HG02884 (cell line): ENCODE measurements around the gene COL4A3.

Source experiments
- ATAC-seq: cut with Tn5 transposase; IDR thresholded peaks from one replicate; pipeline ENCODE4 v1.9.1; 2021; ENCODE audit warnings: mild to moderate bottlenecking, moderate library complexity; ENCODE audit not compliant: unreplicated experiment

The COL4A3 gene

DNA sequence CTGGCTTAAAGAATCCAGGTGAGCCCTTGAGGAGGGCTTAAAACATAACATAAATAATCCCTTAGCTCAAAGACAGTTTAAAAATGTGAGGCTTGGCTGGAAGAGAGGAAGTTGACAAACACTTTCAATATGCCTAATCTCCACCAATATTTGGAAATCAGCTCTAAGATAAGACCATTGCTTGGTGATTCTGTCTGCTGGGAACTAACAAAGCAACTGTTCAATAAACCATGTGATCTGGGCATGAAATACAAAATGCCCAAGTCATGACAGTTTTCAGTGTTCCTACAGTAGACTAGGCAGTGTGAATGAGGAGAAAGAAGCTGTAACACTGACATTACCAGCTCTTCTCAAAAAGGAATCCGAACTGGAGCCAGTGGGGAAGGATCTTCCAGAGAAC, 171.3 kb downstream of the COL4A3 start:
- no peak for ATAC-seq

DNA sequence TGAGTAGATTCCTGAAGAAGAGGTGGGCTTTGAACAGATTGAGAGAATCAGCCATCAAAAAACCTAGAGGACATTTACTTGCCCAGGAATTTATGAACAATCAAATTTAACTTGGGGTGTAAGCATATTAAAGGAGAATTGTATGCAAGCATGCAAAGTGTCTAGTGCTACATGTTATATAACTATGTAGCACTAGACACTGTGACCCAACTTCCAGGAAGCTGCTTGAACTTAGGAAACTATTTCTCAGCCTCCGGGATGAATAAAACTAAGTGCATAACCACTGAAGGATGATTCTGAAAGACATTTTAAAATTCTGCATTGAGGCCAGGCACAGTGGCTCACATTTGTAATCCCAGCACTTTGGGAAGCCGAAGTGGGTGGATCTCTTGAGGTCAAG, 173.0 kb downstream of the COL4A3 start:
- no peak for ATAC-seq

DNA sequence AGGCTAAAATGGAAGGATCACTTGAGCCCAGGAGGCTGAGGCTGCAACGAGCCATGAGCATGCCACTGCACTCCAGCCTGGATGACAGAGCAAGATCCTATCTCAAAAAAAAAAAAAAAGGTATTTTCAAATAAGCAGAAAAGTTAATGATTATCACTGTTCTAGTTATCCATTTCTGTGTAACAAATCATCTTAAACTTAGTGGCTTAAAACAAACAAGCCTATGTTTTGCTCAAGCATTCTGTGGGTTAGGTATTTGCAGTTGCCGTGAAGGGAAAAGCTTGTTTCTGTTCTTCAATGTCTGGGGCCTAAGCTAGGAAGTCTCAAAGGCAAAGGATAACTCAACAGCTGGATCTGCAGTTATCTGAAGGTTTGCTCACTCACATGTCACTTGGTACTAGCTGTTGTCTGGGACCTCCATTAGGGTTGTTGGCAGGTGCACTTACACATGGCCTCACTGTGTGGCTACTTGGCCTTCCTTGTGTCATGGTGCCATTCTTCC, 174.7 kb downstream of the COL4A3 start:
- ATAC-seq = no peak

DNA sequence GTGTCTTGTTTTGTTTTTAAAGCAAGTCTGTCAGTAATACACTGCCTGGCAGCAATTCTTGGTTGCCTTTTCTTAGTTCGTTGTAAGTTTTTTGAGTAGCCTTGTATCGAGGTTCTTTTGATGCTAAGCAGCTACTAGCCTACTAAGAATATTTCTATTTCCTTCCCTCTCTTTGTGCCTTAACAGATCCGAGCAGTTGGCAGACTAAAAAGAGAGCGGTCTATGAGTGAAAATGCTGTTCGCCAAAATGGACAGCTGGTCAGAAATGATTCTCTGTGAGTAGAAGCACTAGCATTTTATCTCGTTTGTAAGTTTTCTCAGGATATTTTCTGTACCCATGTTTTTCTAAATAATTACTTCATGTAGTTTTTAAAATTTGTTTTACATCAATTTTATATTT, 175.7 kb downstream of the COL4A3 start:
- ATAC-seq = no peak

DNA sequence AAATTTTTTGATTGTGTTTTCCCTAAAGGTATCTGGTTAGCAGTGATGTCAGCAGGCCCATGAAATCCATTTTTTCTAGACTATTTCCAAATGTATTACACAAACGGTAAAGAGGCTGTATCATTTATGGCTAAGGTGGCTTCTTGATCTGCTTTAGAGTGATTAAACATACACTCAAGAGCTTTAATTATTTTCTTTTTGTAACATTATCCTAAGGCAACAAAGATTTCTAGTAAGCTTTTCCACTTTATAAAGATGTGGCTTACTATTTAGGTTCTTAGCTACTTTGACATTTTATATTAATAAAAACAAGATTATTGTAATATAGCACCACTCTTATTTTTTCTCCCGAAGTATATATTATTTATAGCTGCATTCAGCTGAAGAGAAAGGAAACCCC, 177.1 kb downstream of the COL4A3 start:
- no peak for ATAC-seq

DNA sequence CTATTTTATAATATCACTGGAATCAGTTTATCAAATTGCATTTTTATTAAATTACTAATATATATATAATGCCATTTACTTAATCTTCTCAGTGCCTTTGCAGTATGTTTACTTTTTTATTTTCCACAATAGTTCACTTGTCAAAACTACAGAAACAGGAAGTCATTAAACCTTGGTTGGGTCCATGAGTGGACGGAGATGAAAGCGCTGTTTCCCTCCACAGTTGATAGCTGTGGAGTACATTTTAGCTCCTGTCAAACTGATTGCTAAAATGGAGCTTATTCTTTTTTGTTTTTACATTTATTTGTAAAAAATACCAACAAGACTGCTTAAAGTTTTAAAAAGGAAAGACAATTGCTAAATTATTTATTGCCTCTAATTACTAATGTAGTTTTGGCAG, 179.8 kb downstream of the COL4A3 start:
- ATAC-seq = no peak

DNA sequence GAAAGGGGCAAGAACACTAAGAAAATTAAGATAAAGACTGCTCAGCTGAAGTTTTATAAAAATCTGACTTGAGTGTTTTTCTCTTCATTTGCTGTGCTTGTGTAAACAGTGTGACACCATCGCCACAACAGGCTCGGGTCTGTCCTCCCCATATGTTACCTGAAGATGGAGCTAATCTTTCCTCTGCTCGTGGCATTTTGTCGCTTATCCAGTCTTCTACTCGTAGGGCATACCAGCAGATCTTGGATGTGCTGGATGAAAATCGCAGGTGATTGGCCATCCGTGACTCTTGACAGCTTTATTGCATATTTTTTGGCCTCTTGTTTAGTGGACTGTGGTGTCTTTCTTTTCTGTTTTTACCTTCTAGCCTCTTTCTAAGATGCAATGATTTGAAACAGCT, 182.7 kb downstream of the COL4A3 start:
- no peak for ATAC-seq

DNA sequence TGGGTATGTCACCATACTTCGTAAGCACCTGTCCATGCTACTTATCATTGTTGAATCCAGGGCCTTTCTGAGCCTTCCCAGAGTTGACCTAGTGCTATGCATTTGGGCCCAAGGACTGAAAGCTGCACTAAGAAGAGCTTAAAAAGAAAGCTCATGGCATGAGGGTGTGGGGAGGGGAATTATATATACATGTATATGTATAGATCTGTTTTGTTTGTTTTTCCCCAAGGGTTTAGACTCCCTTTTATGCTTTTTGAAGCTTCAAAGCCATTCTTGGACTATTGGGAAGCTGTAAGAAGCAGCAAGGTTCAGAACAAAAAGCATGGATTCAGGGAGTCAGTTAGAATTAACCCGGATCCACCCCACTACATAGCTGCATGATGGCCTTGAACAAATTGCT, 183.9 kb downstream of the COL4A3 start:
- ATAC-seq = no peak

DNA sequence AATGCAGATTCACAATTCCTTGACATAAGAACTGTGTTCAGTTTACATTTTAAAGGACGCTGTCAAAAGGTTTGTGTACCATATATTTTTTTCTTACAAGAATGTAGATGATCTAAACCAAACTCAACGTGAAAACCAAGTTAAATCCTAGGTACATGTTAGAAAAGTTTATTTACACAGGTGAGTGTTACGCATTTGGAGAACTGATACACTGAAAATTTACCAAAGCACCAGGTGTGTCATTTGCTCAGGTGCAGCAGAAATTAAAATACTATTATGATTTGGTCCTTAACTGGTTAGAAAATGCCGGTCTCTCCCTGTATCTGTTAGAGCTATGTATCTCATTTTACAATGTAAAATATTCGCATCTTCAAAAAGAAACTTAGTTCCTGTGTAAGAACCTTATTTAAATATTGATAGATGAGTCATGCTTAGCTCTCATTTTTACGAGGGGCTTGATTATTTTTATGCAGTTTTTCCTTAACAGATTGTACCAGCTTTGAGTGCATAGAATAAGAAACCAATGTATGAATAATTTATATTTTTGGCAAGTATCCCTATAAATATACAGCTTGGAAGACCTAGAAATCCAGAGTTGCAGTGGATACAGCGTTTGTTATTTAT, 185.7 kb downstream of the COL4A3 start:
- no peak for ATAC-seq

DNA sequence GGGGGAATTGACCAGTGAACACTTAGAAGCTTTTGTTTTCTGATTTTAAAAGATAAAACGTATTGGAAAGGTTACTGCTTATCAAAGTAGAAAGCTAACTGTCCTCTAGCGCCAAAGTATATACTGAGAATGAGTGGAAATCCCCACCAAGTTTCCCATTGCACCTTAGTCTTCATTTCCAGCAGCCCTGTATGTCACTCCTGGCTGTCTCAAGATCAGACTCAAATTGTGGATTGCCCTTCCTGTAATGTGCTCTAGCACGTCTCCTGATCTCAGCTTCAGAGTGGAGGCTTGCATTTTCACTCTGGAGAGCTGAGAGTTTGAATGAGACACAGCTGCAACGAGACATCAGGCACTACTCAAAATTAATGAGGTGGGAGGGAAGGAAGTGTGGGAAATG, 187.2 kb downstream of the COL4A3 start:
- ATAC-seq = peak; percentile 84

DNA sequence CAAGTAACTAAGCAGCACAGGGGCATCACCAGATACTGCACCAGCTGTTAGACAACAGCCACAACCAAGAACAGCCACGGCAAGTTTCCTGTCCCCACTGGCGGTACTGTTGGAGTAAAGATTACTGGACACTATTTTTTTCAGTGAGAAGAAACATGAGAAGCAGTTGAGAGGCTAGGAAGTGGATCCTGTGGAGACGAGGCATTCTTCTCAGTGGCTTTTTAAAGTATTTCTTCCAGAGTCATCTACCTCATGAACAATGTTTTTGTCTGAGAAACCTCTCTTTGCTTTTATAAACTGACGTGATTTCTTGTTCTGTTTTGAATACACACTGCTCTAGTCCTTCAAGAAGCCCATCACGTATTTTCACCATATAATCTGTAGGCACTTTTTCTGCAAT, 195.9 kb downstream of the COL4A3 start:
- no peak for ATAC-seq

DNA sequence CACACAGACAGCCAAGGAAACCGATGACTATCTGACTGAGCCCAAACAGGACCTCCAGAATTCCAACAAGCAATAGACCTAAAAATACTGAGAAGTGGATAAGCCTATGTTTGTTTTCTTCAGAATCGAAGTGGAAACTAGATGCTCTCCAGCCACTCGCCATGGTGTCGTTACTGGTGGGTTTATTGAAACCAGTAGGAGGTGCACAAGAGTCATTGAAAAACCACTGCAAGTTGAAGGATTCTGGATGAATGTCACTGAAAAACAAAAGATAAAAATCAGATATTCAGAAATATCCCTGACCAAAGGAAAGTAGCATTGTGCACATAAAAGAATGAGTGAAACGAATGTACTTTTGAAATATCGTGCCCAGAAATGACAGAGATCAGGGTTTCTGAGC, 199.3 kb downstream of the COL4A3 start:
- ATAC-seq = no peak
